ENCODE measurements around the gene KNOP1. TPM values are rescaled to one million over a fixed set of nuclear protein-coding genes. Genes with fewer than 3 reads are reported as not detected.
"Not testable (repeated sequence)": the region's sequence is repeated elsewhere in the genome, so short reads cannot be mapped to it uniquely, and the experiment has no call there.

KNOP1 gene
- total and polyA plus RNA-seq, 7 donors: 5.0 to 16.4 (median 10.4) TPM

DNA sequence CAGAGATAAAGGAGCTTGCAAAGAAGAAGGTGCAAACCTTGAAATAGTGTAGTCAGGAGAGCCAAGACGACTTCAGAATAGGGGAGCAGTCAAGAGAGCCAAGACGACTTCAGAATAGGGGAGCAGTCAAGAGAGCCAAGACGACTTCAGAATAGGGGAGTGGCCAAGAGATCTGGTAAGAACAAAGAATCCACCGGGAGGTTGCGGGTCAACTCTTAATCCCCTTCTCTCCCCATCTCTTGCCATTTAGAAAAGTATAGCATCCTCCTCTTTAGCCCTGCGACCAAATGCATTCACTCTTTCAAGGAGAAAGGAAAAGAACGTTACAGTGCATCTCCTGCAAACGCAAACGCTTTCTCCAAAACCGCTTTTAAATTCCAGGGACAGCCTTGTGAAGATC is 713 bp downstream of the KNOP1 start:
- peak overlapping the region; percentile 80 to 98 (median 88) for H3K4me3 ChIP-seq
- TF ChIP-seq POLR2AphosphoS5 (IDR thresholded peaks at IDR 0.05): no peak
- TF ChIP-seq EP300 (IDR thresholded peaks at IDR 0.05): no peak
- no peak for TF ChIP-seq POLR2A (IDR thresholded peaks at IDR 0.05)
- TF ChIP-seq, protein P1, sequence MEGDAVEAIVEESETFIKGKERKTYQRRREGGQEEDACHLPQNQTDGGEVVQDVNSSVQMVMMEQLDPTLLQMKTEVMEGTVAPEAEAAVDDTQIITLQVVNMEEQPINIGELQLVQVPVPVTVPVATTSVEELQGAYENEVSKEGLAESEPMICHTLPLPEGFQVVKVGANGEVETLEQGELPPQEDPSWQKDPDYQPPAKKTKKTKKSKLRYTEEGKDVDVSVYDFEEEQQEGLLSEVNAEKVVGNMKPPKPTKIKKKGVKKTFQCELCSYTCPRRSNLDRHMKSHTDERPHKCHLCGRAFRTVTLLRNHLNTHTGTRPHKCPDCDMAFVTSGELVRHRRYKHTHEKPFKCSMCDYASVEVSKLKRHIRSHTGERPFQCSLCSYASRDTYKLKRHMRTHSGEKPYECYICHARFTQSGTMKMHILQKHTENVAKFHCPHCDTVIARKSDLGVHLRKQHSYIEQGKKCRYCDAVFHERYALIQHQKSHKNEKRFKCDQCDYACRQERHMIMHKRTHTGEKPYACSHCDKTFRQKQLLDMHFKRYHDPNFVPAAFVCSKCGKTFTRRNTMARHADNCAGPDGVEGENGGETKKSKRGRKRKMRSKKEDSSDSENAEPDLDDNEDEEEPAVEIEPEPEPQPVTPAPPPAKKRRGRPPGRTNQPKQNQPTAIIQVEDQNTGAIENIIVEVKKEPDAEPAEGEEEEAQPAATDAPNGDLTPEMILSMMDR (IDR thresholded peaks at IDR 0.05): no peak
- intact Hi-C loops (cut with DNase I): loop anchor here (2.0 to 10.0 kb wide), 4 partner anchors 115 to 193 kb away; partner anchors contain the start of genes CCP110, GDE1 and VPS35L
- WGBS, 2 donors: 0 to 1% methylated on average over 10 of the region's 10 CpGs
- H3K27me3 ChIP-seq: no peaks in the 10 kb centered on the region
- peaks cover 0 to 23% (median 21%) of the 10 kb centered on the region in 4 donors for H3K4me1 ChIP-seq
- H3K36me3 ChIP-seq: peaks cover 0 to 15% (median 9%) of the 10 kb centered on the region in 4 donors
- peak overlapping the region; percentile 70 to 88 (median 81) for H3K27ac ChIP-seq
- peak; percentile 18 for DNase-seq
- H3K9me3 ChIP-seq: no peaks in the 10 kb centered on the region

DNA sequence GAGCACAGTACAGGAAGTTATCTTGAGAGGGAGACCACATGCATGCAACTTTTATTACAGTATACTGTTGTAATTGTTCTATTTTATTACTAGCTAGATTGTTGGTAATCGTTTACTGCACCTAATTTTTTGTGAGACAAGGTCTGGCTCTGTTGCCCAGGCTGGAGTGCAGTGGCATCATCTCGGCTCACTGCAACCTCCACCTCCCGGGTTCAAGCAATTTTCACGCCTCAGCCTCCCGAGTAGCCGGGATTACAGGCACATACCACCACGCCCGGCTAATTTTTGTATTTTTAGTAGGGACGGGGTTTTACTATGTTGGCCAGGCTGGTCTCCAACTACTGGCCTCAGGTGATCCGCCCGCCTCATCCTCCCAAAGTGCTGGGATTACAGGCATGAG is 1.3 kb downstream of the KNOP1 start:
- Histone ChIP-seq H3K4me3 (peak overlapping the region; percentile 80 to 98 (median 88)), H3K36me3 (peaks cover 0 to 15% (median 9%) of the 10 kb centered on the region in 4 donors), H3K27ac (peak overlapping the region in 2 of 4 donors; percentile 70 to 88), H3K4me1 (peaks cover 0 to 23% (median 21%) of the 10 kb centered on the region in 4 donors)
- intact Hi-C loops (cut with DNase I): loop anchor here (2.0 to 10.0 kb wide), 4 partner anchors 114 to 192 kb away; partner anchors contain the start of genes CCP110, GDE1 and VPS35L
- WGBS, 2 donors: 9 to 57% methylated on average over 11 of the region's 11 CpGs
- H3K9me3 ChIP-seq, H3K27me3 ChIP-seq: not testable (repeated sequence)
- DNase-seq: peak; percentile 39

GRCh38 chr16:19716183-19716582 is 1.8 kb downstream of the KNOP1 start:
- Histone ChIP-seq H3K27me3 (no peaks in the 10 kb centered on the region), H3K27ac (no peak overlapping the region), H3K9me3 (no peaks in the 10 kb centered on the region), H3K36me3 (peaks cover 0 to 15% (median 9%) of the 10 kb centered on the region in 4 donors), H3K4me3 (no peak overlapping the region), H3K4me1 (peaks cover 0 to 23% (median 21%) of the 10 kb centered on the region in 4 donors)
- no peak for DNase-seq
- WGBS, 2 donors: 17 to 90% methylated on average over 1 of the region's 1 CpG
- intact Hi-C loops (cut with DNase I): loop anchor here (2.0 to 10.0 kb wide), 4 partner anchors 114 to 191 kb away; partner anchors contain the start of genes CCP110, GDE1 and VPS35L
- no peak for TF ChIP-seq EP300 (IDR thresholded peaks at IDR 0.05)
- no peak for TF ChIP-seq POLR2AphosphoS5 (IDR thresholded peaks at IDR 0.05)
- TF ChIP-seq POLR2A (IDR thresholded peaks at IDR 0.05): no peak
- TF ChIP-seq, protein P1 (IDR thresholded peaks at IDR 0.05): no peak

- Histone ChIP-seq H3K4me1 (peaks cover 0 to 23% (median 21%) of the 10 kb centered on the region in 4 donors), H3K36me3 (peaks cover 0 to 21% (median 9%) of the 10 kb centered on the region in 4 donors), H3K27me3 (no peaks in the 10 kb centered on the region), H3K4me3 (no peak overlapping the region), H3K27ac (no peak overlapping the region), H3K9me3 (no peaks in the 10 kb centered on the region)
- intact Hi-C loops (cut with DNase I): loop anchor here (5.0 to 10.0 kb wide), 3 partner anchors 113 to 191 kb away; partner anchors contain the start of genes CCP110, GDE1 and VPS35L
- TF ChIP-seq POLR2A (IDR thresholded peaks at IDR 0.05) (no peak), POLR2AphosphoS5 (IDR thresholded peaks at IDR 0.05) (no peak), EP300 (IDR thresholded peaks at IDR 0.05) (no peak)
- TF ChIP-seq, protein P1 (IDR thresholded peaks at IDR 0.05): no peak
- WGBS, 2 donors: 70 to 87% methylated on average over 5 of the region's 5 CpGs
- peak; percentile 42 for DNase-seq
These were observed 2.5 kb downstream of the KNOP1 start for GRCh38 chr16:19715566-19715965.

- H3K9me3 ChIP-seq: no peaks in the 10 kb centered on the region
- H3K27me3 ChIP-seq: no peaks in the 10 kb centered on the region
- no peak overlapping the region for H3K4me3 ChIP-seq
- H3K27ac ChIP-seq: no peak overlapping the region
- H3K36me3 ChIP-seq: peaks cover 0 to 35% (median 9%) of the 10 kb centered on the region in 4 donors
- intact Hi-C loops (cut with DNase I): loop anchor here (10.0 kb wide), 2 partner anchors 159 to 189 kb away; partner anchors contain the start of genes CCP110, GDE1 and VPS35L
- H3K4me1 ChIP-seq: peaks cover 0 to 17% (median 14%) of the 10 kb centered on the region in 4 donors
- no peak for DNase-seq
- 61 to 88% methylated on average over 6 of the region's 6 CpGs for WGBS, 2 donors
- no peak for TF ChIP-seq POLR2A (IDR thresholded peaks at IDR 0.05)
- TF ChIP-seq POLR2AphosphoS5 (IDR thresholded peaks at IDR 0.05): no peak
- TF ChIP-seq, protein P1 (IDR thresholded peaks at IDR 0.05): no peak
- TF ChIP-seq EP300 (IDR thresholded peaks at IDR 0.05): no peak
These were observed 4.3 kb downstream of the KNOP1 start for GRCh38 chr16:19713697-19714096.
